Gastrocnemius medialis (tissue), 4 donors: Measurements from ENCODE around the gene ZNF576. TPM values are rescaled to one million over a fixed set of nuclear protein-coding genes. Genes with fewer than 3 reads are reported as not detected.

Experiments
- ATAC-seq, 2 donors: fragments of 150-250 bp; one replicate each; pipeline ENCODE4 v1.9.1; 2016
- DNase-seq, 2 donors: peaks; one replicate each; pipeline ENCODE4 v3.0.0-alpha.2; 2019
- H3K27ac ChIP-seq, 4 donors: fragments of 200-600 bp; sonication (generic); 1 replicate in 1 of 4; 2 replicates in 3 of 4; pipeline ENCODE4 v1.5.1; 2016 to 2018; ENCODE audit warnings: mild to moderate bottlenecking in 2 of 4, moderate library complexity in 1 of 4
- H3K27me3 ChIP-seq, 3 donors: fragments of 200-600 bp; sonication (generic) in 2 of 3; 1 replicate in 1 of 3; 2 replicates in 2 of 3; pipeline versions ENCODE4 v1.5.1 to v1.6.0; 2016 to 2019; ENCODE audit warnings: mild to moderate bottlenecking in 1 of 3, moderate library complexity in 1 of 3
- H3K36me3 ChIP-seq, 2 donors: fragments of 200-600 bp; sonication (generic) in 1 of 2; one replicate each; pipeline ENCODE4 v1.5.1; 2017 to 2018
- H3K4me1 ChIP-seq, 2 donors: fragments of 200-600 bp; sonication (generic) in 1 of 2; one replicate each; pipeline ENCODE4 v1.5.1; 2016 to 2017; ENCODE audit warnings: mild to moderate bottlenecking in 2 of 2
- H3K4me3 ChIP-seq, 4 donors: fragments of 200-600 bp; sonication (generic) in 3 of 4; 1 replicate in 1 of 4; 2 replicates in 3 of 4; pipeline ENCODE4 v1.5.1; 2016 to 2019; ENCODE audit warnings: mild to moderate bottlenecking in 2 of 4
- H3K9me3 ChIP-seq, 3 donors: fragments of 200-600 bp; sonication (generic) in 2 of 3; 1 replicate in 1 of 3; 2 replicates in 2 of 3; pipeline ENCODE4 v1.5.1; 2016 to 2019
- CTCF ChIP-seq, 5 experiments: fragments of 450-650 bp in 3 of 5; fragments of 200-600 bp in 2 of 5; sonication (generic) in 2 of 5; IDR thresholded peaks in 4 of 5; conservative IDR thresholded peaks in 1 of 5; 1 replicate in 4 of 5; 2 replicates in 1 of 5; pipeline ENCODE4 v1.5.1; 2016 to 2019; ENCODE audit warnings: antibody characterized with exemption in 5 of 5, mild to moderate bottlenecking in 3 of 5, moderate library complexity in 3 of 5
- POLR2A ChIP-seq, 2 donors: fragments of 450-650 bp; IDR thresholded peaks; one replicate each; pipeline ENCODE4 v1.6.1; 2017; ENCODE audit warnings: antibody characterized with exemption in 2 of 2, mild to moderate bottlenecking in 2 of 2, moderate library complexity in 2 of 2
- in situ Hi-C, 4 donors: fragments of 200-750 bp; cut with MboI; loops; one replicate each; pipeline versions ENCODE4 v1.15.0 to v1.8.0; 2017; ENCODE audit warnings: low sequenced_read_pairs in 4 of 4
- intact Hi-C: fragments of 100-400 bp; cut with DNase I; formaldehyde crosslinking; loops from one replicate; pipeline ENCODE4 v1.15.1; 2023; ENCODE audit warnings: low total_unique reads
- total RNA-seq, 4 donors: library from RNA; depleted of rRNA; stranded (reverse); fragments of >200 nt; gene quantifications; one replicate each; pipeline versions ENCODE4 v1.1.0 to v1.2.3, GENCODE V29; 2016

ZNF576 gene
- total RNA-seq, 4 donors from 2014 or later, result 6.9 to 19.8 (median 11.6) TPM

DNA sequence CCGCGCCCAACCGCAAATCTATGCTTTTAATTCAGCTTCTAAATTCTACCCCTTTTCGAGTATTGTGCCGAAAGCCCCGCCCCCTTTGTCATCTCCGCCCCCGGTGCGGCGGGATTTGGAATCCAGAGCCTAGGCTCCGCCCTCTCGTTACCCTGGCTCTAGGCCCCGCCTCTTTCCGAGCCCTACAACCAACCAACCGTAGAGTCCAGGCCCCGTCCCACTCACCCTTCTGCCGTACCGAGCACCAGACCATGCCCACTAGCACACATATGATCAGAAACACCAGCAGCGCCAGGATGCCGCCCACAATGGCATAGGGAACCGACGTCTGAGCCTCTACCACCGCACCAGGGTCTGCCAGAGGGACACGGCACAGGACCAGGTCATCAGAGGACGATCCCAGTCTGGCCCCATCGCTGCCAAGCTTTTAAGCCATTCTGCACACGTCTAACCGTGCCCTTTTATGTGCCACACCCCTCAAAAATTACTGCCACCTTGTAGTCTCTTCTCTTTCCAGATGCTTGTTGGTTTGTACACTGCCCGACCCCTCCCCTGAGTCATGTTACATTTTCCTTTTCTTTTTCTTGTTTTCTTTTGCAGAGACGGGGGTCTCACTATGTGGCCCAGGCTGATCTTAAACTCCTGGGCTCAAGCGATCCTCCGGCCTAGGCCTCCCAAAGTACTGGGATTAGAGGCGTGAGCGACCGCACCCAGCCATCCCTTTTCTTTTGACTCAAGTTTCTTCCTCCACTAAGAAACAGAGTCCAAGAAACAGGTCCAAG is 27.7 kb downstream of the ZNF576 start:
- Histone ChIP-seq H3K9me3 (no peaks in the 10 kb centered on the region), H3K36me3 (no peaks in the 10 kb centered on the region), H3K4me3 (no peak overlapping the region), H3K27ac (no peak overlapping the region), H3K4me1 (peaks cover 0 to 11% of the 10 kb centered on the region in 2 donors), H3K27me3 (no peaks in the 10 kb centered on the region)
- no peak for DNase-seq
- intact Hi-C loops (no loop called here), in situ Hi-C loops (no loop called here)
- TF ChIP-seq CTCF (IDR thresholded peaks at IDR 0.05 in 4 of 5, conservative IDR thresholded peaks at IDR 0.05 in 1 of 5), result no peak
- TF ChIP-seq POLR2A (IDR thresholded peaks at IDR 0.05), result no peak
- ATAC-seq, result no peak

GRCh38 chr19:43624933-43625332 is 28.5 kb downstream of the ZNF576 start:
- H3K27ac ChIP-seq, result no peak overlapping the region
- intact Hi-C loops, result no loop called here
- no peaks in the 10 kb centered on the region for H3K36me3 ChIP-seq
- DNase-seq (peak in 1 of 2 donors; percentile 18), ATAC-seq (no peak)
- no peaks in the 10 kb centered on the region for H3K9me3 ChIP-seq
- H3K4me1 ChIP-seq, result peaks cover 0 to 7% of the 10 kb centered on the region in 2 donors
- no peaks in the 10 kb centered on the region for H3K27me3 ChIP-seq
- TF ChIP-seq POLR2A (IDR thresholded peaks at IDR 0.05), result no peak
- TF ChIP-seq CTCF (IDR thresholded peaks at IDR 0.05 in 4 of 5, conservative IDR thresholded peaks at IDR 0.05 in 1 of 5), result no peak
- no peak overlapping the region for H3K4me3 ChIP-seq
- in situ Hi-C loops, result no loop called here

DNA sequence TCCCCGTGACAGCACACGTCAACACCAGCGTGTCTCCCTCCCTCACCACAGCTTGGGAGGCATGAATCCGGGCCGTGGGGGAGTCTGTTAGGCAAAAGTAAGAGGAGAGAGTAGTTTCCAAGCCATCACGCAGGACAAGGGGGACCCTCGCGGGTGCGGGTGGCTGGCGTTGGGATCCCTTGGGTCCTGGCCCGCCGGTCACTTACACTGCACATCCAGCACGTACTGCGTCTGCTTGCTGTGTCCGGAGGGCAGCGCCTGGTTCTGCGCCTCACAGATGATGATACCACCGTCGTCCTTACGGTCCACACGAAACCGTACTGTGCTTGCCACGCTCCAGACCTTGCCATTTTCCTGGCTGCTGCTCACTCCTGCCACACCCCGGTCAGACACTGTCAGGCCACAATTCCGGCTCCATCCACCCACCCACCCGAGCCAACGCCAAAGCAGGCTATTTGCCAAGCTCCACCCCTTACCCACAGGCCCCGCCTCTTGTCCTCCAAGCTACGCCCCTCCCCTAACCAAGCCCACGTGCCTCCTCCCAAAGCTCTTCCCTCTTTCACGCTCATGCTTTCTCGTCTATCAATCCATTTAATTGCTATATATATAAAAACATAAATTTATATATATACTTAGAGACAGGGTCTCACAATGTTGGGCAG is 29.7 kb downstream of the ZNF576 start:
- intact Hi-C loops (no loop called here), in situ Hi-C loops (no loop called here)
- Histone ChIP-seq H3K27ac (no peak overlapping the region), H3K27me3 (no peaks in the 10 kb centered on the region), H3K4me1 (no peaks in the 10 kb centered on the region), H3K4me3 (no peak overlapping the region), H3K9me3 (no peaks in the 10 kb centered on the region), H3K36me3 (no peaks in the 10 kb centered on the region)
- DNase-seq, result no peak
- no peak for TF ChIP-seq CTCF (IDR thresholded peaks at IDR 0.05 in 4 of 5, conservative IDR thresholded peaks at IDR 0.05 in 1 of 5)
- no peak for TF ChIP-seq POLR2A (IDR thresholded peaks at IDR 0.05)
- no peak for ATAC-seq

DNA sequence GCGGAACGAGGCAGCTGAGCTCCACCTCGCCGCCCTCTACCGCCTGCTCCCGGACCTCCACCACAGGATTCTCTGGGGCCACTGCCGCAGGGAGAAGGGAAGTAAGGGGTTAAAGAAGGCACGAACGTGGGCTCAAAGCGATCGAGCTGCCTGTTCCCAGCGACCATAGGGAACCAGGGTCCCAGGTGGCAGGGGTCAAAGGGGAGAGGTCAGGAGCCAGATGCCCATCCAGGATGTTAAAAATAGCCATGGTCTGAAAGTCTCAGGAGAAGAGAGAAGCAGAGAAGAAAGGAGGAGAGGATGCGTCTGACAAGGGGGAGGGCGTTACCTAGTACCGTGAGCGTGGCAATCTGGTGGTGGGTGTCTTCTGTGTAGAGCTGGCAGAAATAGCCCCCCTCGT is 30.4 kb downstream of the ZNF576 start:
- Histone ChIP-seq H3K36me3 (no peaks in the 10 kb centered on the region), H3K4me3 (no peak overlapping the region)
- TF ChIP-seq CTCF (IDR thresholded peaks at IDR 0.05 in 4 of 5, conservative IDR thresholded peaks at IDR 0.05 in 1 of 5) (no peak), POLR2A (IDR thresholded peaks at IDR 0.05) (no peak)

More for the DNA sequence above, 30.4 kb downstream of the ZNF576 start:
- H3K27ac ChIP-seq, result no peak overlapping the region
- no peak for ATAC-seq
- no peaks in the 10 kb centered on the region for H3K9me3 ChIP-seq
- intact Hi-C loops, result no loop called here
- H3K4me1 ChIP-seq, result no peaks in the 10 kb centered on the region
- no peaks in the 10 kb centered on the region for H3K27me3 ChIP-seq
- DNase-seq, result no peak
- in situ Hi-C loops, result no loop called here
